HG03378 (cell line): ENCODE data around the gene SMARCC2.

Experiments
- ATAC-seq: cut with Tn5 transposase; IDR thresholded peaks from one replicate; pipeline ENCODE4 v1.9.1; 2021; ENCODE audit warnings: mild to moderate bottlenecking, moderate library complexity; ENCODE audit not compliant: unreplicated experiment

The SMARCC2 gene

GRCh38 chr12:56152756-56153677 lies 36.3 kb downstream of the SMARCC2 start:
- no peak for ATAC-seq

GRCh38 chr12:56152132-56152755 lies 37.0 kb downstream of the SMARCC2 start, which contains the start of gene MYL6B:
TSS of gene MYL6B (plus strand) at chr12:56152587. CDS start at chr12:56153919, 1,332 bp downstream.
- ATAC-seq: peak; percentile 73

- ATAC-seq: no peak
Measured at GRCh38 chr12:56151672-56152131, 37.6 kb downstream of the SMARCC2 start.

- ATAC-seq: no peak
Measured at GRCh38 chr12:56150563-56150962, 38.7 kb downstream of the SMARCC2 start.

- no peak for ATAC-seq
Measured at GRCh38 chr12:56146492-56147460, 42.5 kb downstream of the SMARCC2 start.

- no peak for ATAC-seq
Measured at GRCh38 chr12:56145217-56145616, 44.1 kb downstream of the SMARCC2 start.

- ATAC-seq: no peak
Measured at GRCh38 chr12:56143870-56144269, 45.4 kb downstream of the SMARCC2 start.

GRCh38 chr12:56143217-56143616 lies 46.1 kb downstream of the SMARCC2 start:
- no peak for ATAC-seq

- no peak for ATAC-seq
Measured at GRCh38 chr12:56141946-56142784, 47.1 kb downstream of the SMARCC2 start.

- ATAC-seq: no peak
Measured at GRCh38 chr12:56137853-56138571, 51.3 kb downstream of the SMARCC2 start.

GRCh38 chr12:56134897-56135296 lies 54.4 kb downstream of the SMARCC2 start:
- no peak for ATAC-seq

GRCh38 chr12:56130876-56131275 lies 58.4 kb downstream of the SMARCC2 start:
- no peak for ATAC-seq

- ATAC-seq: no peak
Measured at GRCh38 chr12:56129942-56130495, 59.3 kb downstream of the SMARCC2 start.

GRCh38 chr12:56129206-56129941 lies 59.9 kb downstream of the SMARCC2 start:
- no peak for ATAC-seq

- no peak for ATAC-seq
Measured at GRCh38 chr12:56128670-56129205, 60.5 kb downstream of the SMARCC2 start.

GRCh38 chr12:56127888-56128669 lies 61.2 kb downstream of the SMARCC2 start, which contains the start of gene ESYT1:
TSS of gene ESYT1 (plus strand) at chr12:56128267. CDS start at chr12:56128320, 53 bp downstream.
- peak; percentile 83 for ATAC-seq

GRCh38 chr12:56127485-56127887 lies 61.8 kb downstream of the SMARCC2 start:
- ATAC-seq: no peak
